Vagina (tissue), 2 donors: Measurements from ENCODE around the gene C6orf132. TPM values are rescaled to one million over a fixed set of nuclear protein-coding genes. Genes with fewer than 3 reads are reported as not detected.

Experiments used
- DNase-seq, 2 donors: peaks; one replicate each; pipeline ENCODE4 v3.0.0-alpha.2; 2017; ENCODE audit errors: extremely low spot score in 2 of 2
- H3K27ac ChIP-seq: fragments of 200-600 bp; sonication (generic); one replicate; pipeline ENCODE4 v1.5.1; 2019
- H3K27me3 ChIP-seq: fragments of 200-600 bp; sonication (generic); one replicate; pipeline ENCODE4 v1.5.1; 2019
- H3K36me3 ChIP-seq, 2 donors: fragments of 200-600 bp; sonication (generic); one replicate each; pipeline ENCODE4 v1.5.1; 2017 to 2019
- H3K4me1 ChIP-seq: fragments of 200-600 bp; sonication (generic); one replicate; pipeline ENCODE4 v1.5.1; 2019
- H3K4me3 ChIP-seq, 2 donors: fragments of 200-600 bp; sonication (generic); 1 replicate in 1 of 2; 2 replicates in 1 of 2; pipeline ENCODE4 v1.5.1; 2016 to 2019
- H3K9me3 ChIP-seq: fragments of 200-600 bp; sonication (generic); one replicate; pipeline ENCODE4 v1.5.1; 2019
- CTCF ChIP-seq, 3 experiments: fragments of 450-650 bp in 2 of 3; fragments of 200-600 bp in 1 of 3; sonication (generic) in 1 of 3; IDR thresholded peaks; one replicate each; pipeline ENCODE4 v1.5.1; 2017 to 2019; ENCODE audit warnings: antibody characterized with exemption in 3 of 3, mild to moderate bottlenecking in 2 of 3, moderate library complexity in 2 of 3
- POLR2A ChIP-seq, 2 donors: fragments of 450-650 bp; IDR thresholded peaks; one replicate each; pipeline ENCODE4 v1.6.1; 2017; ENCODE audit warnings: antibody characterized with exemption in 2 of 2, mild to moderate bottlenecking in 2 of 2, moderate library complexity in 2 of 2
- POLR2AphosphoS5 ChIP-seq, 2 donors: sonication (generic); formaldehyde crosslinking; IDR thresholded peaks; one replicate each; pipeline ENCODE4 v1.9.0; 2017; ENCODE audit warnings: antibody characterized with exemption in 2 of 2, mild to moderate bottlenecking in 2 of 2, low read depth in 1 of 2; ENCODE audit not compliant: insufficient read depth in 1 of 2
- intact Hi-C: fragments of 100-400 bp; cut with DNase I; formaldehyde crosslinking; loops from one replicate; pipeline ENCODE4 v1.15.1; 2023
- total RNA-seq: library from RNA; depleted of rRNA; stranded (reverse); fragments of >200 nt; gene quantifications from one replicate; pipeline ENCODE4 v1.2.3, GENCODE V29; 2016

Gene C6orf132
- total RNA-seq, 1 donor from 2014 or later, result 78.6 TPM

- H3K4me1 ChIP-seq, result peaks cover 18% of the 10 kb centered on the region
- H3K27ac ChIP-seq, result no peak overlapping the region
- no peak for DNase-seq
- no peaks in the 10 kb centered on the region for H3K27me3 ChIP-seq
- H3K9me3 ChIP-seq, result no peaks in the 10 kb centered on the region
- H3K4me3 ChIP-seq, result no peak overlapping the region
- no peaks in the 10 kb centered on the region for H3K36me3 ChIP-seq
- TF ChIP-seq POLR2A (IDR thresholded peaks at IDR 0.05) (no peak), CTCF (IDR thresholded peaks at IDR 0.05) (no peak), POLR2AphosphoS5 (IDR thresholded peaks at IDR 0.05; ENCODE audit: insufficient read depth in 1 of 2, low read depth in 1 of 2) (no peak)
- intact Hi-C loops, result no loop called here
Measured at GRCh38 chr6:42113936-42114636, 28.3 kb downstream of the C6orf132 start.

- Histone ChIP-seq H3K36me3 (no peaks in the 10 kb centered on the region), H3K4me1 (peaks cover 8% of the 10 kb centered on the region)
Measured at GRCh38 chr6:42112351-42112750, 30.1 kb downstream of the C6orf132 start.

GRCh38 chr6:42110683-42111082 lies 31.7 kb downstream of the C6orf132 start:
- Histone ChIP-seq H3K27me3 (no peaks in the 10 kb centered on the region), H3K4me3 (no peak overlapping the region), H3K4me1 (peaks cover 13% of the 10 kb centered on the region), H3K9me3 (no peaks in the 10 kb centered on the region), H3K36me3 (no peaks in the 10 kb centered on the region), H3K27ac (no peak overlapping the region)
- intact Hi-C loops, result no loop called here
- TF ChIP-seq CTCF (IDR thresholded peaks at IDR 0.05) (no peak), POLR2A (IDR thresholded peaks at IDR 0.05) (no peak), POLR2AphosphoS5 (IDR thresholded peaks at IDR 0.05; ENCODE audit: insufficient read depth in 1 of 2, low read depth in 1 of 2) (no peak)
- no peak for DNase-seq

More at GRCh38 chr6:42112351-42112750, 30.1 kb downstream of the C6orf132 start:
- H3K27me3 ChIP-seq, result no peaks in the 10 kb centered on the region
- TF ChIP-seq CTCF (IDR thresholded peaks at IDR 0.05) (no peak), POLR2AphosphoS5 (IDR thresholded peaks at IDR 0.05; ENCODE audit: insufficient read depth in 1 of 2, low read depth in 1 of 2) (no peak), POLR2A (IDR thresholded peaks at IDR 0.05) (no peak)
- no peak overlapping the region for H3K27ac ChIP-seq
- H3K4me3 ChIP-seq, result no peak overlapping the region
- intact Hi-C loops, result no loop called here
- DNase-seq, result no peak
- H3K9me3 ChIP-seq, result no peaks in the 10 kb centered on the region

- H3K4me1 ChIP-seq, result peaks cover 26% of the 10 kb centered on the region
- TF ChIP-seq CTCF (IDR thresholded peaks at IDR 0.05) (no peak), POLR2A (IDR thresholded peaks at IDR 0.05) (no peak), POLR2AphosphoS5 (IDR thresholded peaks at IDR 0.05; ENCODE audit: insufficient read depth in 1 of 2, low read depth in 1 of 2) (no peak)
- intact Hi-C loops, result no loop called here
- H3K27me3 ChIP-seq, result no peaks in the 10 kb centered on the region
- no peak for DNase-seq
- no peak overlapping the region for H3K4me3 ChIP-seq
- no peaks in the 10 kb centered on the region for H3K36me3 ChIP-seq
- no peaks in the 10 kb centered on the region for H3K9me3 ChIP-seq
- no peak overlapping the region for H3K27ac ChIP-seq
Measured at GRCh38 chr6:42108071-42108470, 34.3 kb downstream of the C6orf132 start.
